HG03280 (cell line): ENCODE data around the gene LKAAEAR1.

Experiments
- ATAC-seq: cut with Tn5 transposase; IDR thresholded peaks from one replicate; pipeline ENCODE4 v1.9.1; 2021; ENCODE audit warnings: mild to moderate bottlenecking, moderate library complexity; ENCODE audit not compliant: unreplicated experiment

Gene LKAAEAR1

GRCh38 chr20:64080013-64080812, 4.0 kb downstream of the LKAAEAR1 start, which contains the start of gene OPRL1:
Gene OPRL1 (plus strand): TSS chr20:64080082. CDS start chr20:64092721, 12,639 bp downstream.
- no peak for ATAC-seq

- peak; percentile 56 for ATAC-seq
Measured at GRCh38 chr20:64079273-64080012, 4.8 kb downstream of the LKAAEAR1 start, which contains the start of gene RGS19. Gene RGS19 (minus strand): TSS chr20:64079518. CDS start chr20:64076886, 2,632 bp downstream.

GRCh38 chr20:64078934-64079272, 5.3 kb downstream of the LKAAEAR1 start:
- ATAC-seq = no peak

- ATAC-seq = no peak
Measured at GRCh38 chr20:64077876-64078551, 6.2 kb downstream of the LKAAEAR1 start.

GRCh38 chr20:64077541-64077875, 6.7 kb downstream of the LKAAEAR1 start:
- no peak for ATAC-seq

GRCh38 chr20:64077094-64077493, 7.1 kb downstream of the LKAAEAR1 start:
- ATAC-seq = no peak

GRCh38 chr20:64076061-64076997, 7.9 kb downstream of the LKAAEAR1 start:
- ATAC-seq = no peak

GRCh38 chr20:64075556-64075955, 8.6 kb downstream of the LKAAEAR1 start:
- no peak for ATAC-seq

GRCh38 chr20:64074963-64075362, 9.2 kb downstream of the LKAAEAR1 start:
- ATAC-seq = no peak

- no peak for ATAC-seq
Measured at GRCh38 chr20:64074184-64074789, 9.9 kb downstream of the LKAAEAR1 start.

- ATAC-seq = no peak
Measured at GRCh38 chr20:64073476-64074183, 10.6 kb downstream of the LKAAEAR1 start.

GRCh38 chr20:64072498-64073063, 11.6 kb downstream of the LKAAEAR1 start:
- no peak for ATAC-seq

- no peak for ATAC-seq
Measured at GRCh38 chr20:64071341-64072332, 12.6 kb downstream of the LKAAEAR1 start.

GRCh38 chr20:64070244-64070993, 13.8 kb downstream of the LKAAEAR1 start:
- ATAC-seq = no peak

GRCh38 chr20:64069614-64070243, 14.5 kb downstream of the LKAAEAR1 start:
- no peak for ATAC-seq

GRCh38 chr20:64069209-64069613, 15.0 kb downstream of the LKAAEAR1 start:
- no peak for ATAC-seq
